Lower lobe of right lung (tissue), 2 donors: Measurements from ENCODE around the gene SLC7A5. TPM values are rescaled to one million over a fixed set of nuclear protein-coding genes. Genes with fewer than 3 reads are reported as not detected.

ENCODE experiments used
- ATAC-seq, 2 donors: fragments of 200-7000 bp; cut with Tn5 transposase; one replicate each; pipeline ENCODE4 v1.9.1; 2020 to 2022; ENCODE audit warnings: mild to moderate bottlenecking in 2 of 2, moderate library complexity in 2 of 2
- DNase-seq: peaks from one replicate; pipeline ENCODE4 v3.0.0-alpha.2; 2020
- H3K27ac ChIP-seq: fragments of 200-600 bp; one replicate; pipeline ENCODE4 v1.8.0; 2022
- H3K27me3 ChIP-seq: fragments of 200-600 bp; one replicate; pipeline ENCODE4 v1.8.0; 2022; ENCODE audit warnings: low read depth
- H3K36me3 ChIP-seq: fragments of 200-600 bp; one replicate; pipeline ENCODE4 v1.8.0; 2022; ENCODE audit warnings: mild to moderate bottlenecking
- H3K4me1 ChIP-seq: fragments of 200-600 bp; one replicate; pipeline ENCODE4 v1.8.0; 2022
- H3K4me3 ChIP-seq: fragments of 200-600 bp; one replicate; pipeline ENCODE4 v1.8.0; 2022; ENCODE audit warnings: mild to moderate bottlenecking
- H3K9me3 ChIP-seq: fragments of 200-600 bp; one replicate; pipeline ENCODE4 v1.8.0; 2022
- intact Hi-C: fragments of 100-400 bp; cut with DNase I; formaldehyde crosslinking; loops from one replicate; pipeline ENCODE4 v1.11.0; 2022
- total RNA-seq: library from RNA; stranded (reverse); fragmentation: NEBNext Ultra II Directional; extraction: Animal tissue kit (Norgen Biotek cat#: 25700); gene quantifications from one replicate; pipeline ENCODE4 v1.2.1, GENCODE V29; 2021
- TF ChIP-seq, protein P1 (sequence below): fragments of 200-600 bp; IDR thresholded peaks from one replicate; pipeline ENCODE4 v1.8.0; 2022; ENCODE audit warnings: antibody characterized with exemption, mild to moderate bottlenecking
- donor health status: DM: no; HTN: yes; CAD: no; lungs with severe emphysema.

SLC7A5 gene
- total RNA-seq, 1 donor from 2014 or later: 10.7 TPM

DNA sequence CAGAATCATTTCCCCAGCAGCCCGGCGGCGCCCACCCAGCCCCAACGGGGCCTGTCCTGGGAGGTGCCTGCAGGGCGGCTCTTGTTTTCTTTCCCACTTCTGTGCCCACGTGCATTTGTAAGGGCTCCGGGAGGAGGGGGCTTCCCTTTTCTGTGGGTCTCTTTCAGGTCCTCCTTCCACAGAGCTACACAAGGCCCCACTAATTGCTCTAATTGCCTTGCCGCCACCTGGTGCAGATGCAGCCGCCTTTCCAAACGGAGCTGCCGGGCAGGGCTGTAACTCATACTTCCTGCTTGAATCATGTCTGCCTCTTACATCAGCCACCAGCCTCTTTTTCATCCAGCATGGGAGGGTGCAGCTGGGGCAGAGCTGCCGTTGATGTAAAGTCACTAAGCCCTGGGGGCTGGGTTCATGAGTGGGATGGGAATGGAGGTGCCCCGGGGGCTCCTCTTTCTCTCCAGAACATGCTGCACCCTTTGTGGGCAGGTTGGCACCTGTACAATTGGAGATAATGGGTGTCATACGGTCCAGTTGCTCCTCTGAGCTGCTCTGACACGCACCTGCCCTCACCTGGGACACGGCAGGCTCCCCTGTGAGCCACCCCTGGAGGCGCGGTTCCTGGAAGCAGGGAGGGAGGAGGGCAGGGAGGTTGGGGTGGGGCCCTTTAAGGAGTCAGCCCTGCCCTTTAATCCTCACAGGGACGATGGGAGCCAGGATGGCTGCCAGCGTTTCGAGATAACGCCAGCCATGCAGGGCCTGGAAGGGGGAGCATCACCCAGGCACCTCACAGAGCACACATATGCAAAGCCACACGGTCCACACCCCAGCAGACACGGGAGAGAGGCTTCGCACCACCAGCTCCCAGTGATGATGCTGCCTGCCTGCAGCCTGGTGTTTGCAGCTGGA is 62.4 kb downstream of the SLC7A5 start:
- DNase-seq: peak; percentile 55
- H3K36me3 ChIP-seq: no peaks in the 10 kb centered on the region

DNA sequence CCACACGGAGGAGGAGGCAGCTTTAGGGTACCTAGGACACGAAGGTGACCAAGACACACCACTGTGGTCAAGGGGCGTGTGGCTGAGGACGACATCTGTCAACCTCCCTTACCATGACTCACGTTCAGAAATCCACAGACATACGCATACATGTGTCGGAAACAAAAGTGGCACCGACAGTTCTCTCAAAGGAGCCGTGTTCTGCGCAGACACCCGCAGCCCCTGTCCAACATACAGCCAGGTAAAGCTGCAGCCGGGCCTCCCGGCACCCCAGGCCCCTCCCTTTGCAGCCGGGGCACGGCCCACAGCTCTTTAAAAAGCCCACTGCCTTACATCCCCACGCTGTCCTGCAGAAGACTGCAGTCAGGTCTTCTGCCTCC is 63.1 kb downstream of the SLC7A5 start:
- Histone ChIP-seq H3K27ac (peak overlapping the region; percentile 43), H3K4me3 (peak overlapping the region; percentile 40), H3K9me3 (no peaks in the 10 kb centered on the region), H3K36me3 (no peaks in the 10 kb centered on the region), H3K27me3 (peaks cover 3% of the 10 kb centered on the region), H3K4me1 (peaks cover 18% of the 10 kb centered on the region)
- ATAC-seq (peak in 1 of 2 donors; percentile 33), DNase-seq (no peak)
- intact Hi-C loops: no loop called here
- TF ChIP-seq, protein P1, sequence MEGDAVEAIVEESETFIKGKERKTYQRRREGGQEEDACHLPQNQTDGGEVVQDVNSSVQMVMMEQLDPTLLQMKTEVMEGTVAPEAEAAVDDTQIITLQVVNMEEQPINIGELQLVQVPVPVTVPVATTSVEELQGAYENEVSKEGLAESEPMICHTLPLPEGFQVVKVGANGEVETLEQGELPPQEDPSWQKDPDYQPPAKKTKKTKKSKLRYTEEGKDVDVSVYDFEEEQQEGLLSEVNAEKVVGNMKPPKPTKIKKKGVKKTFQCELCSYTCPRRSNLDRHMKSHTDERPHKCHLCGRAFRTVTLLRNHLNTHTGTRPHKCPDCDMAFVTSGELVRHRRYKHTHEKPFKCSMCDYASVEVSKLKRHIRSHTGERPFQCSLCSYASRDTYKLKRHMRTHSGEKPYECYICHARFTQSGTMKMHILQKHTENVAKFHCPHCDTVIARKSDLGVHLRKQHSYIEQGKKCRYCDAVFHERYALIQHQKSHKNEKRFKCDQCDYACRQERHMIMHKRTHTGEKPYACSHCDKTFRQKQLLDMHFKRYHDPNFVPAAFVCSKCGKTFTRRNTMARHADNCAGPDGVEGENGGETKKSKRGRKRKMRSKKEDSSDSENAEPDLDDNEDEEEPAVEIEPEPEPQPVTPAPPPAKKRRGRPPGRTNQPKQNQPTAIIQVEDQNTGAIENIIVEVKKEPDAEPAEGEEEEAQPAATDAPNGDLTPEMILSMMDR: no peak

More for the DNA sequence above, 62.4 kb downstream of the SLC7A5 start:
- H3K27me3 ChIP-seq: peaks cover 3% of the 10 kb centered on the region
- intact Hi-C loops: no loop called here
- peak; percentile 78 to 85 for ATAC-seq
- TF ChIP-seq, protein P1: no peak
- H3K9me3 ChIP-seq: no peaks in the 10 kb centered on the region
- H3K27ac ChIP-seq: peak overlapping the region; percentile 43
- peaks cover 18% of the 10 kb centered on the region for H3K4me1 ChIP-seq
- peak overlapping the region; percentile 40 for H3K4me3 ChIP-seq

GRCh38 chr16:87803385-87803784 is 65.9 kb downstream of the SLC7A5 start:
- TF ChIP-seq, protein P1: no peak
- intact Hi-C loops: no loop called here
- Histone ChIP-seq H3K36me3 (no peaks in the 10 kb centered on the region), H3K4me3 (no peak overlapping the region), H3K27me3 (no peaks in the 10 kb centered on the region), H3K27ac (no peak overlapping the region), H3K9me3 (no peaks in the 10 kb centered on the region), H3K4me1 (peaks cover 18% of the 10 kb centered on the region)
- DNase-seq (no peak), ATAC-seq (no peak)

DNA sequence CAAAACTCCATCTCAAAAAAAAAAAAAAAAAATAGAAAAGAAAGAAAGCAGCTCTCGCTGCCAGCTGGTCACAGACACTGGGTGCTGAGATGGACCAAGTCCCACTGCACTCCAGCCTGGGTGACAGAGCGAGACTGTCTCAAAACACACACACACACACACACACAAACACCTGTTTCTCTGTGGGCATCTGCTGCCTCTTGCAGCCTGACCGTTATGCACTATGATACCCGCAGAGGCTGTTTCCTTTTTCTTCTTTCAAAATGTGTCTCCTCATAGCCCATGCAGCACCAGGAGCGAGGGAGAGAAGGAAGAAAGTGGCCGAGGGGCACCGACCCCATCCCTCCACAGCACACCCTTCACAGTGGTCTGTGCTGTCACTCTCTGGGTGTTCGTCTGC is 66.6 kb downstream of the SLC7A5 start:
- no peaks in the 10 kb centered on the region for H3K36me3 ChIP-seq
- TF ChIP-seq, protein P1: no peak
- no peak overlapping the region for H3K4me3 ChIP-seq
- peaks cover 18% of the 10 kb centered on the region for H3K4me1 ChIP-seq
- DNase-seq (no peak), ATAC-seq (no peak)
- no peaks in the 10 kb centered on the region for H3K9me3 ChIP-seq
- H3K27ac ChIP-seq: no peak overlapping the region
- no peaks in the 10 kb centered on the region for H3K27me3 ChIP-seq
- intact Hi-C loops: no loop called here

- no peak for ATAC-seq
- no peak overlapping the region for H3K4me3 ChIP-seq
- intact Hi-C loops: no loop called here
- H3K4me1 ChIP-seq: peaks cover 11% of the 10 kb centered on the region
- no peaks in the 10 kb centered on the region for H3K36me3 ChIP-seq
- TF ChIP-seq, protein P1: no peak
- H3K9me3 ChIP-seq: no peaks in the 10 kb centered on the region
- no peak overlapping the region for H3K27ac ChIP-seq
- no peak for DNase-seq
- no peaks in the 10 kb centered on the region for H3K27me3 ChIP-seq
Observed at GRCh38 chr16:87801679-87802259, 67.5 kb downstream of the SLC7A5 start.
